B cell (primary cell): ENCODE results near the gene COLQ. TPM values are rescaled to one million over a fixed set of nuclear protein-coding genes. Genes with fewer than 3 reads are reported as not detected.

ENCODE experiments used
- ATAC-seq: fragments of 200-7000 bp; cut with Tn5 transposase; one replicate; pipeline ENCODE4 v1.10.0; 2021; ENCODE audit warnings: low read depth, mild to moderate bottlenecking, moderate number of reproducible peaks, moderate library complexity
- CTCF ChIA-PET: fragments of 350-600 bp; sonication (Branson Sonifier 250); formaldehyde crosslinking; loops from one replicate; lab custom pipeline; 2021; ENCODE audit warnings: antibody characterized with exemption, inconsistent platforms; lab: Charles Lee
- POLR2A ChIA-PET: fragments of 350-600 bp; sonication (Branson Sonifier 250); formaldehyde crosslinking; loops from one replicate; lab custom pipeline; 2021; ENCODE audit warnings: antibody characterized with exemption; lab: Charles Lee
- DNase-seq: peaks from one replicate; pipeline ENCODE4 v3.0.0; 2013
- H2AFZ ChIP-seq: 2 replicates; pipeline ENCODE4 v1.6.1; 2012; ENCODE audit warnings: mild to moderate bottlenecking, low read depth, low read length; ENCODE audit not compliant: insufficient read depth, poor library complexity, severe bottlenecking
- H3K27ac ChIP-seq, 2 donors: 1 replicate in 1 of 2; 2 replicates in 1 of 2; pipeline ENCODE4 v1.5.1; 2012 to 2013; ENCODE audit warnings: low read length in 2 of 2, mild to moderate bottlenecking in 2 of 2, moderate library complexity in 1 of 2
- H3K27me3 ChIP-seq, 4 experiments: fragments of 200-600 bp in 1 of 4; sonication (generic) in 1 of 4; replicated peaks in 1 of 4; 1 replicate in 2 of 4; 2 replicates in 2 of 4; pipeline versions ENCODE4 v1.6.1 to v1.7.0; 2013 to 2016; ENCODE audit warnings: low read length in 3 of 4, mild to moderate bottlenecking in 2 of 4, mixed read lengths in 1 of 4, moderate library complexity in 1 of 4; ENCODE audit not compliant: insufficient read depth in 4 of 4, control insufficient read depth in 3 of 4; ENCODE audit errors: control extremely low read depth in 1 of 4
- H3K36me3 ChIP-seq, 2 experiments: replicated peaks in 1 of 2; 1 replicate in 1 of 2; 2 replicates in 1 of 2; pipeline versions ENCODE4 v1.6.1 to v1.7.1; 2013; ENCODE audit warnings: low read length in 1 of 2; ENCODE audit not compliant: insufficient read depth in 2 of 2, control insufficient read depth in 1 of 2; ENCODE audit errors: control extremely low read depth in 1 of 2, extremely low read depth in 1 of 2
- H3K4me1 ChIP-seq, 2 donors: fragments of 200-600 bp in 1 of 2; sonication (generic) in 1 of 2; 1 replicate in 1 of 2; 2 replicates in 1 of 2; pipeline versions ENCODE4 v1.5.1 to v1.6.1; 2013 to 2017; ENCODE audit warnings: low read length in 2 of 2; ENCODE audit not compliant: control insufficient read depth in 2 of 2, insufficient read depth in 2 of 2
- H3K4me2 ChIP-seq: replicated peaks from 2 replicates; pipeline ENCODE3; 2012; ENCODE audit warnings: mild to moderate bottlenecking, low read depth, low read length; ENCODE audit not compliant: poor library complexity, severe bottlenecking
- H3K4me3 ChIP-seq, 5 experiments: fragments of 200-600 bp in 1 of 5; sonication (generic) in 1 of 5; 1 replicate in 3 of 5; 2 replicates in 2 of 5; pipeline versions ENCODE4 v1.5.1 to v1.7.0; 2011 to 2016; ENCODE audit warnings: low read length in 4 of 5, mild to moderate bottlenecking in 4 of 5, low read depth in 2 of 5, control low read depth in 1 of 5, moderate library complexity in 1 of 5; ENCODE audit not compliant: insufficient read depth in 1 of 5; ENCODE audit errors: control extremely low read depth in 1 of 5, extremely low read depth in 1 of 5
- H3K79me2 ChIP-seq: fragments of 200-600 bp; sonication (generic); one replicate; pipeline ENCODE4 v1.6.0; 2016; ENCODE audit warnings: low read length; ENCODE audit not compliant: control insufficient read depth, insufficient read depth
- H3K9ac ChIP-seq: fragments of 200-600 bp; sonication (generic); 2 replicates; pipeline ENCODE4 v1.6.1; 2017; ENCODE audit warnings: mild to moderate bottlenecking, low read length, moderate library complexity
- H3K9me3 ChIP-seq, 3 donors: one replicate each; pipeline versions ENCODE4 v1.6.1 to v1.7.1; 2013; ENCODE audit warnings: low read length in 2 of 3; ENCODE audit not compliant: control insufficient read depth in 2 of 3, insufficient read depth in 1 of 3; ENCODE audit errors: control extremely low read depth in 1 of 3
- H4K20me1 ChIP-seq: 2 replicates; pipeline ENCODE4 v1.6.0; 2012; ENCODE audit warnings: mild to moderate bottlenecking, low read length; ENCODE audit not compliant: insufficient read depth, control insufficient read depth, poor library complexity, severe bottlenecking
- H3K27ac Mint-ChIP-seq: one replicate; pipeline ENCODE4 v1.8.0; 2021; ENCODE audit warnings: mixed read lengths
- H3K27me3 Mint-ChIP-seq: one replicate; pipeline ENCODE4 v1.8.0; 2021; ENCODE audit warnings: mixed read lengths
- H3K4me1 Mint-ChIP-seq: one replicate; pipeline ENCODE4 v1.8.0; 2021; ENCODE audit warnings: mixed read lengths
- H3K4me3 Mint-ChIP-seq: one replicate; pipeline ENCODE4 v1.8.0; 2021; ENCODE audit warnings: mixed read lengths
- H3K9me3 Mint-ChIP-seq: one replicate; pipeline ENCODE4 v1.8.0; 2022; ENCODE audit warnings: mixed read lengths; ENCODE audit not compliant: insufficient read depth
- EZH2 ChIP-seq: IDR thresholded peaks from 2 replicates; pipeline ENCODE4 v1.6.1; 2012; ENCODE audit warnings: borderline replicate concordance, low read depth, mild to moderate bottlenecking, moderate library complexity, low read length; ENCODE audit not compliant: insufficient read depth, poor library complexity, severe bottlenecking
- whole genome bisulfite sequencing: methylation state at CpG from one replicate; pipeline ENCODE4 v1.1.5; 2013; ENCODE audit warnings: missing lambda C conversion rate; ENCODE audit not compliant: insufficient coverage; 5-methylcytosine and 5-hydroxymethylcytosine counted together
- intact Hi-C: fragments of 100-400 bp; cut with micrococcal nuclease; formaldehyde crosslinking; loops from one replicate; pipeline ENCODE4 v1.10.0; 2022
- polyA plus RNA-seq: library from polyadenylated mRNA; depleted of rRNA; stranded (reverse); fragments of >200 nt; gene quantifications from 2 replicates; pipeline ENCODE4 v1.2.3, GENCODE V29; 2012
- total RNA-seq, 2 donors: library from RNA; stranded (reverse); fragments of 120-200 nt in 1 of 2; gene quantifications; 1 replicate in 1 of 2; 2 replicates in 1 of 2; pipeline versions ENCODE4 v1.2.3 to v1.2.4, GENCODE V29; 2013 to 2022
- TF ChIP-seq, protein P1 (sequence below): fragments of 200-600 bp; IDR thresholded peaks from one replicate; pipeline ENCODE4 v1.8.0; 2022; ENCODE audit warnings: antibody characterized with exemption, mild to moderate bottlenecking

COLQ gene
- total and polyA plus RNA-seq, 2 donors (not counting 1 experiment from before 2014, with no cell fraction given) = 1.9 to 2.5 TPM

- Histone ChIP-seq H3K27ac (no peak overlapping the region), H3K4me1 (no peaks in the 10 kb centered on the region), H3K9ac (no peak overlapping the region), H2AFZ (no peak overlapping the region), H3K79me2 (no peaks in the 10 kb centered on the region), H3K27me3 (no peaks in the 10 kb centered on the region), H3K36me3 (no peaks in the 10 kb centered on the region), H4K20me1 (no peaks in the 10 kb centered on the region), H3K4me2 (no peak overlapping the region), H3K9me3 (peaks cover 0 to 7% (median 0%) of the 10 kb centered on the region in 3 donors), H3K4me3 (no peak overlapping the region)
- Mint-ChIP-seq H3K4me3 (no peak overlapping the region), H3K27me3 (no peaks in the 10 kb centered on the region), H3K9me3 (no peaks in the 10 kb centered on the region), H3K4me1 (no peaks in the 10 kb centered on the region), H3K27ac (no peak overlapping the region)
- no peak for TF ChIP-seq EZH2
- TF ChIP-seq, protein P1, sequence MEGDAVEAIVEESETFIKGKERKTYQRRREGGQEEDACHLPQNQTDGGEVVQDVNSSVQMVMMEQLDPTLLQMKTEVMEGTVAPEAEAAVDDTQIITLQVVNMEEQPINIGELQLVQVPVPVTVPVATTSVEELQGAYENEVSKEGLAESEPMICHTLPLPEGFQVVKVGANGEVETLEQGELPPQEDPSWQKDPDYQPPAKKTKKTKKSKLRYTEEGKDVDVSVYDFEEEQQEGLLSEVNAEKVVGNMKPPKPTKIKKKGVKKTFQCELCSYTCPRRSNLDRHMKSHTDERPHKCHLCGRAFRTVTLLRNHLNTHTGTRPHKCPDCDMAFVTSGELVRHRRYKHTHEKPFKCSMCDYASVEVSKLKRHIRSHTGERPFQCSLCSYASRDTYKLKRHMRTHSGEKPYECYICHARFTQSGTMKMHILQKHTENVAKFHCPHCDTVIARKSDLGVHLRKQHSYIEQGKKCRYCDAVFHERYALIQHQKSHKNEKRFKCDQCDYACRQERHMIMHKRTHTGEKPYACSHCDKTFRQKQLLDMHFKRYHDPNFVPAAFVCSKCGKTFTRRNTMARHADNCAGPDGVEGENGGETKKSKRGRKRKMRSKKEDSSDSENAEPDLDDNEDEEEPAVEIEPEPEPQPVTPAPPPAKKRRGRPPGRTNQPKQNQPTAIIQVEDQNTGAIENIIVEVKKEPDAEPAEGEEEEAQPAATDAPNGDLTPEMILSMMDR = no peak
- DNase-seq (no peak), ATAC-seq (no peak)
- intact Hi-C loops = no loop called here
- ChIA-PET CTCF (no interaction called here), POLR2A (no interaction called here)
- WGBS = 84% methylated on average over 6 of the region's 7 CpGs
These were observed 15.9 kb downstream of the COLQ start for GRCh38 chr3:15505479-15506165.

DNA sequence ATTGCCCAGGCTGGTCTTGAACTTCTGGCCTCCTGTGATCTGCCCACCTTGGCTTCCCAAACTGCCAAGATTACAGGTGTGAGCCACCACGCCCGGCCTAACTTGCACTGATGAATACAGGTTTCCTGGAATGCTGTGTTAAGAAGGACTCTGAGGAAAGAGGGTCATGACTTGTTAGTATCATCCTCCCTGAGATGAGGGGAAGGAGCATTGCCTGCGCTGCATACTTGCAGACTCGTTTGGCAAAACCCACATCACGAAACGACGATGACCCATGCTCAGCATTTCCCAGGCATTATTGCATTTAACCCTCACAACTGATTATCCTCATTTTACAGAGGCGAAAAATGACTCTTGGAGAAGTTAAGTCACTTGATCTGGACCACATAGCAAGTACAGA is 18.9 kb downstream of the COLQ start:
- Mint-ChIP-seq H3K27me3 (no peaks in the 10 kb centered on the region), H3K27ac (no peak overlapping the region), H3K9me3 (no peaks in the 10 kb centered on the region), H3K4me3 (no peak overlapping the region), H3K4me1 (no peaks in the 10 kb centered on the region)
- ChIA-PET CTCF (no interaction called here), POLR2A (no interaction called here)
- H3K27ac ChIP-seq = no peak overlapping the region
- WGBS = 94% methylated on average over 7 of the region's 8 CpGs
- H3K9ac ChIP-seq = no peak overlapping the region
- H3K4me1 ChIP-seq = no peaks in the 10 kb centered on the region
- no peak overlapping the region for H3K4me2 ChIP-seq
- DNase-seq (no peak), ATAC-seq (no peak)
- H2AFZ ChIP-seq = no peak overlapping the region
- TF ChIP-seq EZH2 = no peak
- TF ChIP-seq, protein P1 = no peak
- peaks cover 0 to 7% (median 0%) of the 10 kb centered on the region in 3 donors for H3K9me3 ChIP-seq
- intact Hi-C loops = no loop called here
- H3K4me3 ChIP-seq = no peak overlapping the region
- no peaks in the 10 kb centered on the region for H3K79me2 ChIP-seq
- H3K27me3 ChIP-seq = no peaks in the 10 kb centered on the region
- no peaks in the 10 kb centered on the region for H3K36me3 ChIP-seq
- no peaks in the 10 kb centered on the region for H4K20me1 ChIP-seq
